HG02763 (cell line): Measurements from ENCODE around the gene ZNF511.

ENCODE experiments used
- ATAC-seq: cut with Tn5 transposase; IDR thresholded peaks from one replicate; pipeline ENCODE4 v1.9.1; 2021; ENCODE audit warnings: mild to moderate bottlenecking, moderate library complexity; ENCODE audit not compliant: unreplicated experiment

The ZNF511 gene

DNA sequence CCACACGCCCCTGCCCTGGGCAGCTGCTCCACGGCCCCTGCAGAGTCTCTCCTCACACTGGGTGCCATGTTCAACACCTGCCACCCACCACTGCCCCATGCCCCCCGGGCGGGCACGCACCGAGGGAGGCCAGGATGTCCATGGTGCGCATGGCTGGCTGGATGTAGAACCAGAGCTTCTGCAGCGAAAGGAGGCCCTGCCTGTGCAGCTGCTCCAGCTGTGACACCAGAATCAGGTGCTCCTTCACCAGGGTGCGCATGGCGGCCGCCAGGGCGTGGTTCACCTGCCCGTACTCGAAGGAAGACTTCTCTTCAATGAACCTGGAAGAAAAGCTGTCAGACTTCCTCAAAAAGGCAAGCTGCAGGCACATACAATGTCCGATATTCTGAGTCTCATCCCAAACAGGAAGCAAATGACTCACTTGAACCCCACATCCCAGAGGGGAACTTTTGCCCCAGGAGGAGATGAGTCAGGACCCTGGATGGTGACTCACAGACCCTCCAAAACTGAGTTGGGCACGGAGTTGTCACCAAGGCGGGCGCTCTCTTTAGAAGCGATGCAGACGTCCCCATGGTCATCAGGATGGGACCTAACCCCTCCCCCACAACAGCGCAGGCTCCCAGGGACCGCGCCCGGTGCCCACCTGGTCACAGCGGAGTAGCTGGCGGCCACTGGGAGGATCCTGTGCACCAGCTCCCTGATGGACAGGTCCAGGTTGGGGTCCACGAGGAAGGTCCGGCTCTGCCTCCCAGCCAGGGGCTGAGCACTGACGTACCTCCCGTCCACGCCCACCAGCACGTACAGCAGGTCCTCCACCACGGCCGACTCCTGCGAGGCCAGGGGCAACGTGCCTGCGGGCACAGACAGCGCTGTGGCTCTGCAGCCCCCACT, 15.6 kb upstream of the ZNF511 start:
- no peak for ATAC-seq

- no peak for ATAC-seq
Measured at GRCh38 chr10:133293810-133294119, 14.9 kb upstream of the ZNF511 start.

GRCh38 chr10:133294189-133294588, 14.5 kb upstream of the ZNF511 start:
- no peak for ATAC-seq

GRCh38 chr10:133295426-133296320, 13.0 kb upstream of the ZNF511 start:
- ATAC-seq, result no peak

DNA sequence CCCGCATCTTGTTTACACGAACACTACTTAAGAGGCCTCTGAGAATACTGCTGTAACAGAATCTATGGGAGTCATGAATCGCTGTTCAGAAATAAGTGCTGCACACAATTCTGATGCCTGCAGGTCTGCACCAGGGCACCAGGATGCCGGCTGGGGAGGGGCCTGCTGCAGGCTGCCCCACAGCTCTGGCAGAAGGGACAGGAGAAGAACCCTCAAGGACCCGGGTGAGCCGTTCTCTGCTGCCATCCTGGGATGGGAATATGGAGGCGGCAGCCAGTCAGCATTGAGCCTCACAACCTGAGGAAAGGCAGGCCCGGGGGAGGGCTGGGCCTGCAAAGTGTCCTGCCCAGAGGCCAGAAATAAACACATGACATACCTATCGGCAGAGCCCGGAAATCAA, 11.2 kb upstream of the ZNF511 start:
- no peak for ATAC-seq

DNA sequence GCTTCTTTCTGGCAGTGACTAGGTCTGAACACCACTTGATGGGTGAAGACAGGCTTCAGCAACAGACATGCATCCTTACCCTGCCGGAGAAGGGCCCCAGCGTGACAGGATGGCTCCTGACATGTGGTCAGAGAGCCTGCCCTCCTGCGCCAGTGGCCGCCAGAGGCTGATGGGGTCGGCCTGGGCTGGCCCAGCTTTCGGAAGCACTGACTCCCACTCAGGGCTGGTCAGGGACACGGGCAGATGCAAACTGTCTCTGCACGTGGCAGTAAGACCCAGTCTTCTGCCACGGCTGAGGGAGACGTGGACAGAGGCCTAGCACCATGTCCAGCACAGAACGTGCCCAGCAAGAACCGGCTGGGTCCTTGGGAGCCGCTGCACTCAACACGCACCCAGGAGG, 10.2 kb upstream of the ZNF511 start:
- no peak for ATAC-seq

GRCh38 chr10:133299224-133299623, 9.5 kb upstream of the ZNF511 start:
- no peak for ATAC-seq

DNA sequence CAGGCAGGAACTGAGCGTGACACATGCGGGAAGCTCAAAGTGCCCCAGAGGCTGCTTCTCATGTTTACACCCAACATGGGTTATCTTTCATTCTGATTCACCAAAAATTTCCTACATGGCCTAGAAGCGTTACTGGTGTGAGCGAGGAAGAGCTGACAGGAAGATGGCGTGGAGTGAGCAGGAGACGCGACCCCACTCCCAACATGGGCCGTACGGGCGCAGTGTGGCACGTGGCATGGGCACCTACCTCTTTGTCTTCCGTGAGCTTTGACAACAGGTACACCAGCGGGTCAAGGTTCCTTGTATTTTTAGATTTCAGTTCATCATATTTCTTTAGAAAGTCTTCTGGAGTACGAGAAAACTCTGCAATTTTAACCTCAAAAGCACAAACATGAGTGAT, 9.0 kb upstream of the ZNF511 start:
- ATAC-seq, result no peak

GRCh38 chr10:133302230-133302629, 6.5 kb upstream of the ZNF511 start:
- no peak for ATAC-seq

GRCh38 chr10:133303206-133303605, 5.5 kb upstream of the ZNF511 start:
- no peak for ATAC-seq

DNA sequence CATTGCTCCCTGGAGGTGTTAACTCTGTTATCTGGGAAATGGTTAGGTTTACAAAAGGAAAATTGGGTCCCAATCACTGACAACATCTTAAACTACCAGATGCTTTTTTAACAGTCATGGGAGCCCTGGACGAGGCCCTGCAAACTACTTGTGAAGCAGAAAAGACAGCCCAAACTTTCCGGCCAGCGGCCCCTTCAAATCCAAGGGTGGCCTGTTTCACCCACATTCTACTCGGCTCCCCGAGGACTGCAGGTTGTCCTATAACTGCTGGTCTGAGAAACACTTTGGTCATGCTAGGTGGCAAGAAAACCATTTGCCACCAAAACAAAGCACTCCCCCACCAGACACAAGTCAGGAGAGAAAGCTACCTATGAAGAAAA, 2.6 kb upstream of the ZNF511 start:
- no peak for ATAC-seq

DNA sequence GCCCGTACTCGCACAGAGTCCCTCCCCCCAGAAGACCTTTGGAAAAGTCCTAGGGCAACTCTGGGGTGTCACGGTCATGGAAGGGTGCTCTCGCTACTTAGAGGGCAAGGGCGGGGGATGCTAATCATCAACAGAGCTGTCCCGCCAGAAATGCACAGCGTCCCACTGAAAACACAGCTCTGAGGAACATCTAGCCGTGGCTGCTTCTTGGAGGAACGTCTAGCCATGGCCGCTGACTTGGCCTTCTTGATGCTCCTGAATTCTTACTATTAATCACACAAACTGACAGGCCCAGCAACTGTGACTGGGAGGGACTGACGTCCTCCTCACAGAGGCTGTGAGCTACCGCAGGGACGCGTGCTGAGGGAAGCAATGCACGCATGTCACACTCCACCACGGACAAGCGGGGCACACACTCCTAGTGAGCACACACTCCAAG, 1.8 kb upstream of the ZNF511 start:
- no peak for ATAC-seq

GRCh38 chr10:133307776-133308420, 816 bp upstream of the ZNF511 start:
- peak; percentile 30 for ATAC-seq

DNA sequence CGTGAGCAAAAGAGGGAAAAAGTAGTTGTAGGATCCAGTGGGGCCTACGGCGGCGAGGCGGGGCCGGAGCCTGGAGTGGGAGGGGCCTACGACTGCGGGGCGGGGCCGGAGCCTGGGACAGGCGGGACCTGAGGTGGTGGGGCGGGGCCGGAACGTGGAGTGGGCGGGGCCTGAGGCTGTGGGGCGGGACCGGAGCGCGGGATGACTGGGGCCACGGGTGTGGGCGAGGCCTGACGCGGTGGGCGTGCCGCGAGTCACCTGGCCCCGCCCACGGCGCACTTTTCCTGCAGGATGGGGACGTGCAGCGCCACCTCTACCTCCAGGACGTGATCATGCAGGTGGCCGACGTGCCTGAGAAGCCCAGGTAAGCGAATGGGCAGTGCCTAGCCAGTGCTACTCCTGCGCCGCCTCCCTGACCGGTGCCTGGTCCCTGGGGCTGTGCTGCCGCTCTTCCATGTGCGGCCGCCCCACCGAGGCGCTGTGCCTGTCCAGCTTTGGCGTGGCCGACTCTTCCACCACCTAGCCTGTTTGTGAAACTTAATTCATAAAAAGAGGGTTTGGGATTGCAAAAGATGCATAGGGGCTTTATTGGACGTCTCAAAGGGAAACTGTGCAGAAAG, 496 bp downstream of the ZNF511 start:
- ATAC-seq, result peak; percentile 75

- ATAC-seq, result no peak
Measured at GRCh38 chr10:133309720-133310398, 1.1 kb downstream of the ZNF511 start.

DNA sequence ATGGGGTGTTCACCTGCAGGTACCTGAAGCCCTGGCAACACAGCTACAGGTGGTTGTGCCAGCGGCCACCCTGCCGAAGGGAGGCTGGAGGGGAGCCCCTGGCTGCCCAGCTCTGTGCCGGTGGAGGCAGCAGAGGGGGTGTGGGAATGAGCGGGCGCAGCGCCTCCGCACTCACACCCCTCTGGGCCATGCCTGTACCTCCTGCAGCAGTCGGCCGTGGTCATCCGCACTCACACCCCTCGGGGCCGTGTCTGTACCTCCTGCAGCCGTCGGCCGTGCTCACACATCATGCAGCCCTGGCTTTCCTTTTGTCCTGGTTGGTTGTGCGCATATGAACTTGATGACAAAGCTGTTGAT, 1.7 kb downstream of the ZNF511 start:
- no peak for ATAC-seq

DNA sequence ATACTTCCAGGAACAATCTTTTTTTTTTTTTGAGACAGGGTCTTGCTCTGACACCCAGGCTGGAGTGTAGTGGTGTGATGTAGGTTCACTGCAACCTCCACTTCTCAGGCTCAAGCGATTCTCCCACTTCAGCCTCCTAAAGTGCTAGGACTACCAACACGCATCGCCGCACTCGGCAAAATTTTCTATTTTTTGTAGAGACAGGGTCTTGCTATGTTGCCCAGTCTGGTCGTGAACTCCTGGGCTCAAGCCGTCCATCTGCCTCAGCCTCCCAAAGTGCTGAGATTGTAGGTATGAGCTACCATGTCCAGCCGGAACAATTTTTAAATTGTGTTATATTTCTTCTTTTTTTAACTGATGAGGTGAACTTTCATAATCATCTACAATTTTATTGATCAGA, 2.1 kb downstream of the ZNF511 start:
- no peak for ATAC-seq

GRCh38 chr10:133311570-133311969, 2.9 kb downstream of the ZNF511 start:
- ATAC-seq, result no peak

DNA sequence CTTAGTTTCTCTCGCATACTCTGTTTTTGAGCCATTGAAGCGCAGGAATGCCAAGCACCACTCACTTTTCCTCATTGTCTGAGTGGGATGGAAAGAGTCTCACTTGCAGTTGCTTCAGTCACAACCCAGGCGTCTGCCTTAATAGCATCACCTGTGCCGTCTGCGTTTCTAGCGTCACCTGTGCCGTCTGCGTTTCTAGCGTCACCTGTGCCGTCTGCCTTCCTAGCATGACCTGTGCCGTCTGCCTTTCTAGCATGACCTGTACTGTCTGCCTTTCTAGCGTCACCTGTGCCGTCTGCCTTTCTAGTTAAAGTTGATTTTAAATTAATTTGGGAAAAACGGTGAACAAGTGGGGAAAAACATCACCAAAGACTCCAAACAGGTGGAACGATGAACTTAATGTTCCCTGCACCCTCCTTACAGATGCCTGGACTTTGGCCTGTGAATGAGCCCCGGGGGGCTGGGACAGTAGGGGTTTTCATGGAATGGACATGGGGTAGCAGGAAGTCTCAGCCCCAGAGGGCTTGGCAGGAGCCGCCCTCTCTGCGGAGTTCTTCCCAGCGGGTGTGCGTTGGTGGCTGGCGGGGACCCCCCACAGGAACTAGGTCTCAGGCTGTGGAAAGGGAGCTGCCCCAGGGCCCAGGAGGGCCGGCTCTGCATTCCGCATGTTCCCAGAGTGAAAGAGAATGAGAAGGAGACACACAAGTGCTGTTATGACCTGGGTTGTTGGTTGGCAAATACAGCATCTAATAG, 3.5 kb downstream of the ZNF511 start:
- ATAC-seq, result no peak

GRCh38 chr10:133312769-133313145, 4.0 kb downstream of the ZNF511 start:
- ATAC-seq, result no peak
